Vagina (tissue), 2 donors: ENCODE measurements around the gene DNAAF1. TPM values are rescaled to one million over a fixed set of nuclear protein-coding genes. Genes with fewer than 3 reads are reported as not detected.
"Not testable (repeated sequence)": the region's sequence is repeated elsewhere in the genome, so short reads cannot be mapped to it uniquely, and the experiment has no call there.

Experiments
- DNase-seq, 2 donors: peaks; one replicate each; pipeline ENCODE4 v3.0.0-alpha.2; 2017; ENCODE audit errors: extremely low spot score in 2 of 2
- H3K27ac ChIP-seq: fragments of 200-600 bp; sonication (generic); one replicate; pipeline ENCODE4 v1.5.1; 2019
- H3K27me3 ChIP-seq: fragments of 200-600 bp; sonication (generic); one replicate; pipeline ENCODE4 v1.5.1; 2019
- H3K36me3 ChIP-seq, 2 donors: fragments of 200-600 bp; sonication (generic); one replicate each; pipeline ENCODE4 v1.5.1; 2017 to 2019
- H3K4me1 ChIP-seq: fragments of 200-600 bp; sonication (generic); one replicate; pipeline ENCODE4 v1.5.1; 2019
- H3K4me3 ChIP-seq, 2 donors: fragments of 200-600 bp; sonication (generic); 1 replicate in 1 of 2; 2 replicates in 1 of 2; pipeline ENCODE4 v1.5.1; 2016 to 2019
- H3K9me3 ChIP-seq: fragments of 200-600 bp; sonication (generic); one replicate; pipeline ENCODE4 v1.5.1; 2019
- CTCF ChIP-seq, 3 experiments: fragments of 450-650 bp in 2 of 3; fragments of 200-600 bp in 1 of 3; sonication (generic) in 1 of 3; IDR thresholded peaks; one replicate each; pipeline ENCODE4 v1.5.1; 2017 to 2019; ENCODE audit warnings: antibody characterized with exemption in 3 of 3, mild to moderate bottlenecking in 2 of 3, moderate library complexity in 2 of 3
- POLR2A ChIP-seq, 2 donors: fragments of 450-650 bp; IDR thresholded peaks; one replicate each; pipeline ENCODE4 v1.6.1; 2017; ENCODE audit warnings: antibody characterized with exemption in 2 of 2, mild to moderate bottlenecking in 2 of 2, moderate library complexity in 2 of 2
- POLR2AphosphoS5 ChIP-seq, 2 donors: sonication (generic); formaldehyde crosslinking; IDR thresholded peaks; one replicate each; pipeline ENCODE4 v1.9.0; 2017; ENCODE audit warnings: antibody characterized with exemption in 2 of 2, mild to moderate bottlenecking in 2 of 2, low read depth in 1 of 2; ENCODE audit not compliant: insufficient read depth in 1 of 2
- intact Hi-C: fragments of 100-400 bp; cut with DNase I; formaldehyde crosslinking; loops from one replicate; pipeline ENCODE4 v1.15.1; 2023
- total RNA-seq: library from RNA; depleted of rRNA; stranded (reverse); fragments of >200 nt; gene quantifications from one replicate; pipeline ENCODE4 v1.2.3, GENCODE V29; 2016

DNAAF1 gene
- total RNA-seq, 1 donor from 2014 or later = not detected

- Histone ChIP-seq H3K27ac (no peak overlapping the region), H3K9me3 (no peaks in the 10 kb centered on the region), H3K36me3 (peaks cover 0 to 7% of the 10 kb centered on the region in 2 donors), H3K4me1 (peaks cover 19% of the 10 kb centered on the region), H3K4me3 (no peak overlapping the region), H3K27me3 (no peaks in the 10 kb centered on the region)
- intact Hi-C loops = no loop called here
- DNase-seq = no peak
- TF ChIP-seq POLR2A (IDR thresholded peaks at IDR 0.05) = no peak
- TF ChIP-seq CTCF (IDR thresholded peaks at IDR 0.05) = no peak
- no peak for TF ChIP-seq POLR2AphosphoS5 (IDR thresholded peaks at IDR 0.05; ENCODE audit: insufficient read depth in 1 of 2, low read depth in 1 of 2)
These were observed 35.3 kb upstream of the DNAAF1 start for GRCh38 chr16:84109598-84110335.

- Histone ChIP-seq H3K27me3 (no peaks in the 10 kb centered on the region), H3K27ac (no peak overlapping the region), H3K4me1 (peaks cover 27% of the 10 kb centered on the region), H3K4me3 (no peak overlapping the region), H3K9me3 (no peaks in the 10 kb centered on the region), H3K36me3 (peaks cover 0 to 7% of the 10 kb centered on the region in 2 donors)
- intact Hi-C loops = no loop called here
- DNase-seq = no peak
- TF ChIP-seq POLR2A (IDR thresholded peaks at IDR 0.05) = no peak
- no peak for TF ChIP-seq POLR2AphosphoS5 (IDR thresholded peaks at IDR 0.05; ENCODE audit: insufficient read depth in 1 of 2, low read depth in 1 of 2)
- no peak for TF ChIP-seq CTCF (IDR thresholded peaks at IDR 0.05)
These were observed 34.6 kb upstream of the DNAAF1 start for GRCh38 chr16:84110527-84110926.

- peaks cover 32% of the 10 kb centered on the region for H3K4me1 ChIP-seq
- H3K36me3 ChIP-seq = peaks cover 0 to 7% of the 10 kb centered on the region in 2 donors
- H3K4me3 ChIP-seq = no peak overlapping the region
- TF ChIP-seq POLR2AphosphoS5 (IDR thresholded peaks at IDR 0.05; ENCODE audit: insufficient read depth in 1 of 2, low read depth in 1 of 2) (no peak), POLR2A (IDR thresholded peaks at IDR 0.05) (no peak), CTCF (IDR thresholded peaks at IDR 0.05) (no peak)
- no peak for DNase-seq
- no peaks in the 10 kb centered on the region for H3K9me3 ChIP-seq
- intact Hi-C loops = no loop called here
- no peaks in the 10 kb centered on the region for H3K27me3 ChIP-seq
- H3K27ac ChIP-seq = no peak overlapping the region
These were observed 33.6 kb upstream of the DNAAF1 start for GRCh38 chr16:84111525-84111924.

- H3K36me3 ChIP-seq, intact Hi-C loops, H3K4me3 ChIP-seq, H3K27me3 ChIP-seq, H3K9me3 ChIP-seq, H3K27ac ChIP-seq, DNase-seq: not testable (repeated sequence)
- peaks cover 29% of the 10 kb centered on the region for H3K4me1 ChIP-seq
These were observed 33.2 kb upstream of the DNAAF1 start for GRCh38 chr16:84111949-84112348.

- no peak for DNase-seq
- H3K4me1 ChIP-seq = peaks cover 28% of the 10 kb centered on the region
These were observed 29.0 kb upstream of the DNAAF1 start for GRCh38 chr16:84115919-84116719.

More at GRCh38 chr16:84115919-84116719, 29.0 kb upstream of the DNAAF1 start:
- Histone ChIP-seq H3K4me3 (peak overlapping the region; percentile 88 to 100), H3K9me3 (no peaks in the 10 kb centered on the region), H3K36me3 (no peaks in the 10 kb centered on the region), H3K27ac (peak overlapping the region; percentile 93), H3K27me3 (no peaks in the 10 kb centered on the region)
- intact Hi-C loops = no loop called here
- TF ChIP-seq POLR2A (IDR thresholded peaks at IDR 0.05) (no peak), CTCF (IDR thresholded peaks at IDR 0.05) (peak in 2 of 3 experiments; percentile 20 to 37), POLR2AphosphoS5 (IDR thresholded peaks at IDR 0.05; ENCODE audit: insufficient read depth in 1 of 2, low read depth in 1 of 2) (no peak)
